DMS53 treated with DMSO at 0.1 percent for 48 hours (cell line): ENCODE results near the gene SNTG2.
"Not testable (repeated sequence)": the region's sequence is repeated elsewhere in the genome, so short reads cannot be mapped to it uniquely, and the experiment has no call there.

ENCODE experiments used
- DNase-seq: peaks from one replicate; lab custom pipeline; 2025; ENCODE audit not compliant: unreplicated experiment; lab: John Stamatoyannopoulos, UW

The SNTG2 gene

GRCh38 chr2:1363367-1363766 lies 412.7 kb downstream of the SNTG2 start:
- DNase-seq = no peak

- no peak for DNase-seq
Measured at GRCh38 chr2:1366546-1367134, 416.0 kb downstream of the SNTG2 start.

GRCh38 chr2:1367601-1368000 lies 417.0 kb downstream of the SNTG2 start:
- DNase-seq = no peak

GRCh38 chr2:1369905-1370304 lies 419.3 kb downstream of the SNTG2 start:
- DNase-seq = no peak

- DNase-seq = no peak
Measured at GRCh38 chr2:1370461-1370860, 419.8 kb downstream of the SNTG2 start.

- no peak for DNase-seq
Measured at GRCh38 chr2:1371082-1371481, 420.4 kb downstream of the SNTG2 start.

GRCh38 chr2:1373830-1374229 lies 423.2 kb downstream of the SNTG2 start:
- DNase-seq = no peak

GRCh38 chr2:1374287-1374686 lies 423.6 kb downstream of the SNTG2 start:
- DNase-seq = no peak

- DNase-seq = no peak
Measured at GRCh38 chr2:1375794-1376193, 425.1 kb downstream of the SNTG2 start.

- DNase-seq = no peak
Measured at GRCh38 chr2:1377473-1377872, 426.8 kb downstream of the SNTG2 start.

- DNase-seq = no peak
Measured at GRCh38 chr2:1378456-1379150, 428.0 kb downstream of the SNTG2 start.

- no peak for DNase-seq
Measured at GRCh38 chr2:1381644-1382043, 431.0 kb downstream of the SNTG2 start.

GRCh38 chr2:1387954-1388725 lies 437.5 kb downstream of the SNTG2 start:
- DNase-seq = not testable (repeated sequence)

GRCh38 chr2:1390118-1390517 lies 439.5 kb downstream of the SNTG2 start:
- not testable (repeated sequence) for DNase-seq

GRCh38 chr2:1393321-1393720 lies 442.7 kb downstream of the SNTG2 start:
- no peak for DNase-seq

- no peak for DNase-seq
Measured at GRCh38 chr2:1394709-1395408, 444.2 kb downstream of the SNTG2 start.

GRCh38 chr2:1397350-1397749 lies 446.7 kb downstream of the SNTG2 start:
- no peak for DNase-seq

GRCh38 chr2:1398191-1398590 lies 447.5 kb downstream of the SNTG2 start:
- no peak for DNase-seq

- no peak for DNase-seq
Measured at GRCh38 chr2:1400943-1401735, 450.5 kb downstream of the SNTG2 start.

- DNase-seq = no peak
Measured at GRCh38 chr2:1402064-1402463, 451.4 kb downstream of the SNTG2 start.

- no peak for DNase-seq
Measured at GRCh38 chr2:1403565-1403964, 452.9 kb downstream of the SNTG2 start.
